Measurements from ENCODE around the gene HSPBAP1. TPM values are rescaled to one million over a fixed set of nuclear protein-coding genes. Genes with fewer than 3 reads are reported as not detected.

The HSPBAP1 gene
- total RNA-seq, 4 donors from 2014 or later: 8.1 to 24.0 (median 20.6) TPM

- no peak for TF ChIP-seq CTCF (IDR thresholded peaks at IDR 0.05; ENCODE audit: low read depth)
These were observed 20.8 kb downstream of the HSPBAP1 start for GRCh38 chr3:122772827-122773226.

GRCh38 chr3:122770521-122771202, 23.0 kb downstream of the HSPBAP1 start:
- no peak for TF ChIP-seq CTCF (IDR thresholded peaks at IDR 0.05; ENCODE audit: low read depth)

GRCh38 chr3:122767540-122768372, 25.9 kb downstream of the HSPBAP1 start:
- no peak for TF ChIP-seq CTCF (IDR thresholded peaks at IDR 0.05; ENCODE audit: low read depth)

- no peak for TF ChIP-seq CTCF (IDR thresholded peaks at IDR 0.05; ENCODE audit: low read depth)
These were observed 27.2 kb downstream of the HSPBAP1 start for GRCh38 chr3:122766430-122766829.

GRCh38 chr3:122760453-122761271, 33.0 kb downstream of the HSPBAP1 start:
- no peak for TF ChIP-seq CTCF (IDR thresholded peaks at IDR 0.05; ENCODE audit: low read depth)

- no peak for TF ChIP-seq CTCF (IDR thresholded peaks at IDR 0.05; ENCODE audit: low read depth)
These were observed 34.6 kb downstream of the HSPBAP1 start for GRCh38 chr3:122758877-122759560.

Data from subcutaneous adipose tissue (tissue), 4 donors.